Measurements from ENCODE around the gene GALNT1. TPM values are rescaled to one million over a fixed set of nuclear protein-coding genes. Genes with fewer than 3 reads are reported as not detected.

The GALNT1 gene
- total RNA-seq, 1 experiment from 2014 or later: 54.7 TPM

DNA sequence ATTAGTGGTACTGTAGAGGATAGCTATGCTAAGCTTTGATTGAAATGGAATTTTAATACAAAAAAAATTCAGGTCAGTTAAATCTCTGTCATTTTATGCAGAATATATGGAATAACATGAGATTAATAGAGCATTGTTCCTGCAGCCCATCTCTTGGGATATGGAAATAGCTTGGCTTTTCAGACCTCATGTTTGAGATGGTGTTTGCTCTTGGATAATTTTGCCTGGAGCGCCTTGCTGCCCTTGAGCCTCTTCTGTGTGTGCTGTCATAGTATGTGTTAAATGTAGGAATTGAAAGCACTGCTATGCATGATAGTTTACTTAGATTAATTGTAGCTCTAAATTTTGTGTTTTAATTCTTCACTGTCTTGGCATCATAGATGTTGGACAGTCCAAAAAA, 27.7 kb downstream of the GALNT1 start:
- intact Hi-C loops (cut with micrococcal nuclease): no loop called here
- RAD21 ChIA-PET (ENCODE audit: low non-redundant PET in 1 of 2, low total read pairs in 2 of 2, uncharacterized antibody in 2 of 2, unreplicated experiment in 2 of 2): no interaction called here

DNA sequence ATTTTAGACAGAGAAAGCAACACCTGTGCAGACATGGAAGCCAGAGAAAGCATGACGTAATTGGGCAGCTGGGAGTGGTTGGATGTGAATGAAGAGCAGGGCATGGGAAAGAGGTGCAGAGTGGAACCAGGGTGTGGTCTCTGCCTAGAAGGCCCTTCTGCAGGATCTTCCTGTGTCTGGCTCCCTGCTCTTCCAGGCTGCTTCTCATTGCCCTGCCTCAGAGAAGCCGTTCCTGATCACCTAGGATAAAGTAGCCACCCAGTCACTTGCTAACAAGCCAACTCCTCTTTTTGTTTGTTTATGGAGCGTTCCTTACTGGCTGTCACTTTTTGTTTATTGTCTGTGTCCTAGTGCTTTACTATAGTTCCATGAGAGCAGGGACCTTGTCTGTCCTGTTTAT, 28.5 kb downstream of the GALNT1 start:
- no peaks in the 10 kb centered on the region for H4K20me1 ChIP-seq (ENCODE audit: insufficient read depth)
- H3K4me1 ChIP-seq (ENCODE audit: control insufficient read depth in 1 of 2, insufficient read depth in 2 of 2, low read length in 2 of 2): peaks cover 0 to 7% of the 10 kb centered on the region in 2 experiments; a peak in 2 of 4 replicates
- H3K79me2 ChIP-seq (ENCODE audit: insufficient read depth, low read length): peaks cover 27% of the 10 kb centered on the region; the same call in 1 of the 2 replicates
- H3K27me3 ChIP-seq (ENCODE audit: insufficient read depth, low read length): no peaks in the 10 kb centered on the region
- H2AFZ ChIP-seq (ENCODE audit: low read depth, low read length, poor library complexity, severe bottlenecking): no peak overlapping the region
- DNase-seq (ENCODE audit: low read depth, low spot score) (no peak), ATAC-seq (no peak)
- no peak overlapping the region for H3K27ac ChIP-seq (ENCODE audit: low read depth, low read length)
- no TSS peak for BruUV-seq (replicated peaks)
- TF ChIP-seq JUND (IDR thresholded peaks at IDR 0.05) (no peak), YY1 (IDR thresholded peaks at IDR 0.05; ENCODE audit: extremely low read depth, insufficient replicate concordance, low read depth, low read length) (no peak), CBX3 (IDR thresholded peaks at IDR 0.05; ENCODE audit: low read depth) (no peak), ELF1 (IDR thresholded peaks at IDR 0.05; ENCODE audit: borderline replicate concordance, low read depth) (no peak), ZFX (IDR thresholded peaks at IDR 0.05) (no peak), EGR1 (IDR thresholded peaks at IDR 0.05; ENCODE audit: low read depth) (no peak), RAD21 (IDR thresholded peaks at IDR 0.05; ENCODE audit: low read depth) (no peak), TCF7L2 (IDR thresholded peaks at IDR 0.05; ENCODE audit: borderline replicate concordance, extremely low read depth, insufficient read depth, insufficient read length) (no peak), POLR2A (IDR thresholded peaks at IDR 0.05; ENCODE audit: borderline replicate concordance, extremely low read depth, insufficient read depth, insufficient read length) (no peak), SIN3A (IDR thresholded peaks at IDR 0.05; ENCODE audit: low read depth) (no peak), CEBPB (IDR thresholded peaks at IDR 0.05; ENCODE audit: low read depth) (no peak)
- TF ChIP-seq, protein P1, sequence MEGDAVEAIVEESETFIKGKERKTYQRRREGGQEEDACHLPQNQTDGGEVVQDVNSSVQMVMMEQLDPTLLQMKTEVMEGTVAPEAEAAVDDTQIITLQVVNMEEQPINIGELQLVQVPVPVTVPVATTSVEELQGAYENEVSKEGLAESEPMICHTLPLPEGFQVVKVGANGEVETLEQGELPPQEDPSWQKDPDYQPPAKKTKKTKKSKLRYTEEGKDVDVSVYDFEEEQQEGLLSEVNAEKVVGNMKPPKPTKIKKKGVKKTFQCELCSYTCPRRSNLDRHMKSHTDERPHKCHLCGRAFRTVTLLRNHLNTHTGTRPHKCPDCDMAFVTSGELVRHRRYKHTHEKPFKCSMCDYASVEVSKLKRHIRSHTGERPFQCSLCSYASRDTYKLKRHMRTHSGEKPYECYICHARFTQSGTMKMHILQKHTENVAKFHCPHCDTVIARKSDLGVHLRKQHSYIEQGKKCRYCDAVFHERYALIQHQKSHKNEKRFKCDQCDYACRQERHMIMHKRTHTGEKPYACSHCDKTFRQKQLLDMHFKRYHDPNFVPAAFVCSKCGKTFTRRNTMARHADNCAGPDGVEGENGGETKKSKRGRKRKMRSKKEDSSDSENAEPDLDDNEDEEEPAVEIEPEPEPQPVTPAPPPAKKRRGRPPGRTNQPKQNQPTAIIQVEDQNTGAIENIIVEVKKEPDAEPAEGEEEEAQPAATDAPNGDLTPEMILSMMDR (IDR thresholded peaks at IDR 0.05 in 2 of 3, conservative IDR thresholded peaks at IDR 0.05 in 1 of 3; ENCODE audit: borderline replicate concordance in 1 of 3, insufficient read depth in 1 of 3, low read depth in 2 of 3, low read length in 2 of 3): no peak
- TF ChIP-seq, protein P2, sequence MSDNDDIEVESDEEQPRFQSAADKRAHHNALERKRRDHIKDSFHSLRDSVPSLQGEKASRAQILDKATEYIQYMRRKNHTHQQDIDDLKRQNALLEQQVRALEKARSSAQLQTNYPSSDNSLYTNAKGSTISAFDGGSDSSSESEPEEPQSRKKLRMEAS (IDR thresholded peaks at IDR 0.05): no peak
- no peaks in the 10 kb centered on the region for H3K36me3 ChIP-seq (ENCODE audit: control insufficient read depth in 1 of 2, insufficient read depth in 2 of 2, low read length in 2 of 2)
- ChIA-PET CTCF (no interaction called here), POLR2A (interaction anchor here (0.6 kb wide), 1 partner anchor 11 kb away, joined by 4 read pairs; no protein-coding TSS in a partner anchor), RAD21 (ENCODE audit: low non-redundant PET in 1 of 2, low total read pairs in 2 of 2, uncharacterized antibody in 2 of 2, unreplicated experiment in 2 of 2) (no interaction called here)
- no peaks in the 10 kb centered on the region for H3K9me2 ChIP-seq (ENCODE audit: insufficient read depth)
- no peak overlapping the region for H3K4me3 ChIP-seq (replicated peaks in 1 of 2; ENCODE audit: low read depth in 1 of 2, low read length in 2 of 2)
- no peak overlapping the region for H3K4me2 ChIP-seq (ENCODE audit: low read length)
- no peaks in the 10 kb centered on the region for H3K9me3 ChIP-seq (ENCODE audit: control insufficient read depth in 1 of 2, insufficient read depth in 1 of 2, low read depth in 1 of 2, low read length in 2 of 2)
- intact Hi-C loops (cut with micrococcal nuclease): no loop called here
- H3K9ac ChIP-seq (ENCODE audit: low read length): no peak overlapping the region

More for the DNA sequence above, 27.7 kb downstream of the GALNT1 start:
- H3K4me3 ChIP-seq (replicated peaks in 1 of 2; ENCODE audit: low read depth in 1 of 2, low read length in 2 of 2): no peak overlapping the region
- peaks cover 0 to 7% of the 10 kb centered on the region in 2 experiments; a peak in 2 of 4 replicates for H3K4me1 ChIP-seq (ENCODE audit: control insufficient read depth in 1 of 2, insufficient read depth in 2 of 2, low read length in 2 of 2)
- H3K9me3 ChIP-seq (ENCODE audit: control insufficient read depth in 1 of 2, insufficient read depth in 1 of 2, low read depth in 1 of 2, low read length in 2 of 2): no peaks in the 10 kb centered on the region
- BruUV-seq (replicated peaks): no TSS peak
- ATAC-seq (no peak), DNase-seq (ENCODE audit: low read depth, low spot score) (no peak)
- no peaks in the 10 kb centered on the region for H3K36me3 ChIP-seq (ENCODE audit: control insufficient read depth in 1 of 2, insufficient read depth in 2 of 2, low read length in 2 of 2)
- H3K79me2 ChIP-seq (ENCODE audit: insufficient read depth, low read length): peaks cover 34% of the 10 kb centered on the region; the same call in 1 of the 2 replicates
- ChIA-PET POLR2A (no interaction called here), CTCF (no interaction called here)
- H3K27me3 ChIP-seq (ENCODE audit: insufficient read depth, low read length): no peaks in the 10 kb centered on the region
- no peak overlapping the region for H2AFZ ChIP-seq (ENCODE audit: low read depth, low read length, poor library complexity, severe bottlenecking)
- no peaks in the 10 kb centered on the region for H4K20me1 ChIP-seq (ENCODE audit: insufficient read depth)
- no peak overlapping the region for H3K27ac ChIP-seq (ENCODE audit: low read depth, low read length)
- no peak overlapping the region for H3K9ac ChIP-seq (ENCODE audit: low read length)
- H3K9me2 ChIP-seq (ENCODE audit: insufficient read depth): no peaks in the 10 kb centered on the region
- TF ChIP-seq, protein P2 (IDR thresholded peaks at IDR 0.05): no peak
- TF ChIP-seq EGR1 (IDR thresholded peaks at IDR 0.05; ENCODE audit: low read depth) (no peak), YY1 (IDR thresholded peaks at IDR 0.05; ENCODE audit: extremely low read depth, insufficient replicate concordance, low read depth, low read length) (no peak), SP1 (IDR thresholded peaks at IDR 0.05; ENCODE audit: low read depth) (no peak), RAD21 (IDR thresholded peaks at IDR 0.05; ENCODE audit: low read depth) (no peak)
- no peak overlapping the region for H3K4me2 ChIP-seq (ENCODE audit: low read length)
